A549 (cell line): ENCODE data around the gene HIF1AN.

ENCODE experiments used
- BHLHE40 ChIP-seq: IDR thresholded peaks from 2 replicates; pipeline ENCODE4 v1.6.1; 2012; ENCODE audit warnings: low read depth, low read length, inconsistent platforms
- CEBPB ChIP-seq, 2 experiments: fragments of >200 bp in 1 of 2; sonication (Bioruptor Twin) in 1 of 2; formaldehyde crosslinking in 1 of 2; IDR thresholded peaks; 2 replicates each; pipeline ENCODE4 v1.6.1; 2012 to 2016
- CHD4 ChIP-seq: fragments of 200-600 bp; sonication (generic); IDR thresholded peaks from 2 replicates; pipeline ENCODE4 v1.6.1; 2016; ENCODE audit warnings: antibody characterized with exemption, mild to moderate bottlenecking, borderline replicate concordance
- EP300 ChIP-seq, 2 experiments: fragments of >200 bp; sonication (Bioruptor Twin); formaldehyde crosslinking; IDR thresholded peaks; 2 replicates in 1 of 2; 3 replicates in 1 of 2; pipeline ENCODE4 v1.6.1; 2016 to 2017
- ESRRA ChIP-seq: fragments of 150-350 bp; IDR thresholded peaks from 2 replicates; pipeline ENCODE4 v1.6.1; 2014; ENCODE audit warnings: mild to moderate bottlenecking, low read length, borderline replicate concordance
- HDAC2 ChIP-seq: fragments of 200-600 bp; sonication (generic); IDR thresholded peaks from 2 replicates; pipeline ENCODE4 v1.6.1; 2016
- HOXB5 ChIP-seq: fragments of 250-450 bp; sonication (Bioruptor Pico); IDR thresholded peaks from 2 replicates; pipeline ENCODE4 v1.5.0; 2020; ENCODE audit warnings: mild to moderate bottlenecking, moderate library complexity
- JUN ChIP-seq, 2 experiments: fragments of >200 bp; sonication (Bioruptor Twin); formaldehyde crosslinking; IDR thresholded peaks; 2 replicates in 1 of 2; 3 replicates in 1 of 2; pipeline ENCODE4 v1.6.1; 2016 to 2017
- NPAS2 ChIP-seq: fragments of 250-450 bp; sonication (Bioruptor Pico); IDR thresholded peaks from 2 replicates; pipeline ENCODE4 v1.8.0; 2022; ENCODE audit warnings: mild to moderate bottlenecking, moderate library complexity, borderline replicate concordance
- POLR2A ChIP-seq: IDR thresholded peaks from 2 replicates; pipeline ENCODE4 v1.6.1; 2012; ENCODE audit warnings: mild to moderate bottlenecking, low read length
- ZNF302 ChIP-seq: fragments of 250-450 bp; sonication (Bioruptor Pico); IDR thresholded peaks from 2 replicates; pipeline ENCODE4 v1.9.0; 2021; ENCODE audit warnings: inconsistent platforms, mild to moderate bottlenecking, moderate library complexity
- TF ChIP-seq, protein P1 (sequence below): fragments of >200 bp; sonication (Bioruptor Twin); formaldehyde crosslinking; IDR thresholded peaks from 3 replicates; pipeline ENCODE4 v1.5.1; 2016
- TF ChIP-seq, protein P2 (sequence below): IDR thresholded peaks from 2 replicates; pipeline ENCODE4 v1.6.1; 2012
- TF ChIP-seq, protein P3 (sequence below): fragments of 150-350 bp; IDR thresholded peaks from 2 replicates; pipeline ENCODE4 v1.6.1; 2014; ENCODE audit warnings: low read depth, mild to moderate bottlenecking, low read length

DNA sequence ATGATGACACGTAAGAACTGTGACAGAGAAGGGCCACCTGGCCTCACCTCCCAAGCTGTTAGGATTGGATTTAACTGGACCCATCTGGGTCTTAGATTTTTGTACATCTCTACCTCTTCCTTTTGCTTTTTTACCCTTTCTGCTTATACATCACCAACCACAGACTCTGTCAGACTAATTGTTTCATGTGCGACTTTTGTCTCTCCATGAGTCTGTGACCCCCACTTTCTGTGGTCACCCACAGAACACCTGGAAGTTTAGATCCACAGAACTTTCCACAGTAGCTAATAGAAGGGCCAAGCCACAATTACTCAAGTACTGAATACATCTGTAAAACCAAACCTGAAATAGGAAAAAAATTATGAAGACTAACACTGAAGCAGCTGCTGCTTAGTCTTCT is 39.2 kb upstream of the HIF1AN start:
- TF ChIP-seq, protein P1, sequence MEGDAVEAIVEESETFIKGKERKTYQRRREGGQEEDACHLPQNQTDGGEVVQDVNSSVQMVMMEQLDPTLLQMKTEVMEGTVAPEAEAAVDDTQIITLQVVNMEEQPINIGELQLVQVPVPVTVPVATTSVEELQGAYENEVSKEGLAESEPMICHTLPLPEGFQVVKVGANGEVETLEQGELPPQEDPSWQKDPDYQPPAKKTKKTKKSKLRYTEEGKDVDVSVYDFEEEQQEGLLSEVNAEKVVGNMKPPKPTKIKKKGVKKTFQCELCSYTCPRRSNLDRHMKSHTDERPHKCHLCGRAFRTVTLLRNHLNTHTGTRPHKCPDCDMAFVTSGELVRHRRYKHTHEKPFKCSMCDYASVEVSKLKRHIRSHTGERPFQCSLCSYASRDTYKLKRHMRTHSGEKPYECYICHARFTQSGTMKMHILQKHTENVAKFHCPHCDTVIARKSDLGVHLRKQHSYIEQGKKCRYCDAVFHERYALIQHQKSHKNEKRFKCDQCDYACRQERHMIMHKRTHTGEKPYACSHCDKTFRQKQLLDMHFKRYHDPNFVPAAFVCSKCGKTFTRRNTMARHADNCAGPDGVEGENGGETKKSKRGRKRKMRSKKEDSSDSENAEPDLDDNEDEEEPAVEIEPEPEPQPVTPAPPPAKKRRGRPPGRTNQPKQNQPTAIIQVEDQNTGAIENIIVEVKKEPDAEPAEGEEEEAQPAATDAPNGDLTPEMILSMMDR: no peak
- TF ChIP-seq HDAC2: no peak
- TF ChIP-seq EP300 (IDR thresholded peaks at IDR 0.05): no peak
- TF ChIP-seq, protein P2, sequence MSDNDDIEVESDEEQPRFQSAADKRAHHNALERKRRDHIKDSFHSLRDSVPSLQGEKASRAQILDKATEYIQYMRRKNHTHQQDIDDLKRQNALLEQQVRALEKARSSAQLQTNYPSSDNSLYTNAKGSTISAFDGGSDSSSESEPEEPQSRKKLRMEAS: no peak
- no peak for TF ChIP-seq ESRRA
- no peak for TF ChIP-seq CEBPB (IDR thresholded peaks at IDR 0.05)
- no peak for TF ChIP-seq BHLHE40
- TF ChIP-seq NPAS2 (CRISPR knock-in tag): no peak
- no peak for TF ChIP-seq HOXB5
- TF ChIP-seq POLR2A: no peak
- TF ChIP-seq ZNF302 (CRISPR knock-in tag): no peak
- no peak for TF ChIP-seq JUN (IDR thresholded peaks at IDR 0.05)
- no peak for TF ChIP-seq CHD4
- TF ChIP-seq, protein P3, sequence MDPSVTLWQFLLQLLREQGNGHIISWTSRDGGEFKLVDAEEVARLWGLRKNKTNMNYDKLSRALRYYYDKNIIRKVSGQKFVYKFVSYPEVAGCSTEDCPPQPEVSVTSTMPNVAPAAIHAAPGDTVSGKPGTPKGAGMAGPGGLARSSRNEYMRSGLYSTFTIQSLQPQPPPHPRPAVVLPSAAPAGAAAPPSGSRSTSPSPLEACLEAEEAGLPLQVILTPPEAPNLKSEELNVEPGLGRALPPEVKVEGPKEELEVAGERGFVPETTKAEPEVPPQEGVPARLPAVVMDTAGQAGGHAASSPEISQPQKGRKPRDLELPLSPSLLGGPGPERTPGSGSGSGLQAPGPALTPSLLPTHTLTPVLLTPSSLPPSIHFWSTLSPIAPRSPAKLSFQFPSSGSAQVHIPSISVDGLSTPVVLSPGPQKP: no peak
